Measurements from ENCODE around the gene DUSP3.

Gene DUSP3

GRCh38 chr17:43733956-43734355, 44.8 kb downstream of the DUSP3 start:
- H3K27ac ChIP-seq = no peak overlapping the region
- TF ChIP-seq CTCF (IDR thresholded peaks at IDR 0.05) = no peak
- TF ChIP-seq ZFX (IDR thresholded peaks at IDR 0.05; ENCODE audit: borderline replicate concordance) = no peak

GRCh38 chr17:43732958-43733357, 45.8 kb downstream of the DUSP3 start:
- H3K27ac ChIP-seq = no peak overlapping the region
- TF ChIP-seq ZFX (IDR thresholded peaks at IDR 0.05; ENCODE audit: borderline replicate concordance) (no peak), CTCF (IDR thresholded peaks at IDR 0.05) (no peak)

GRCh38 chr17:43728081-43728480, 50.7 kb downstream of the DUSP3 start:
- no peak overlapping the region for H3K27ac ChIP-seq
- TF ChIP-seq CTCF (IDR thresholded peaks at IDR 0.05) = no peak
- no peak for TF ChIP-seq ZFX (IDR thresholded peaks at IDR 0.05; ENCODE audit: borderline replicate concordance)

- no peak for TF ChIP-seq CTCF (IDR thresholded peaks at IDR 0.05)
- TF ChIP-seq ZFX (IDR thresholded peaks at IDR 0.05; ENCODE audit: borderline replicate concordance) = no peak
- no peak overlapping the region for H3K27ac ChIP-seq
Measured at GRCh38 chr17:43723697-43724359, 54.9 kb downstream of the DUSP3 start.

GRCh38 chr17:43722870-43723665, 55.7 kb downstream of the DUSP3 start:
- TF ChIP-seq CTCF (IDR thresholded peaks at IDR 0.05) (no peak), ZFX (IDR thresholded peaks at IDR 0.05; ENCODE audit: borderline replicate concordance) (no peak)
- no peak overlapping the region for H3K27ac ChIP-seq

GRCh38 chr17:43722269-43722619, 56.5 kb downstream of the DUSP3 start:
- TF ChIP-seq ZFX (IDR thresholded peaks at IDR 0.05; ENCODE audit: borderline replicate concordance) (no peak), CTCF (IDR thresholded peaks at IDR 0.05) (no peak)
- H3K27ac ChIP-seq = no peak overlapping the region

Measured in 22Rv1 (cell line).